Colonic mucosa (tissue), 4 donors: ENCODE results near the gene RNU6-7. TPM values are rescaled to one million over a fixed set of nuclear protein-coding genes. Genes with fewer than 3 reads are reported as not detected.

Experiments used
- DNase-seq: peaks from one replicate; pipeline ENCODE4 v3.0.0-alpha.2; 2020
- H3K27ac ChIP-seq: fragments of 200-600 bp; one replicate; pipeline ENCODE4 v1.8.0; 2021
- H3K27me3 ChIP-seq: fragments of 200-600 bp; one replicate; pipeline ENCODE4 v1.8.0; 2021
- H3K36me3 ChIP-seq: fragments of 200-600 bp; one replicate; pipeline ENCODE4 v1.8.0; 2021
- H3K4me1 ChIP-seq: fragments of 200-600 bp; one replicate; pipeline ENCODE4 v1.8.0; 2021; ENCODE audit warnings: mild to moderate bottlenecking
- H3K4me3 ChIP-seq: fragments of 200-600 bp; one replicate; pipeline ENCODE4 v1.8.0; 2021
- H3K9ac ChIP-seq, 2 donors: one replicate each; pipeline ENCODE4 v1.7.0; 2013; ENCODE audit warnings: control low read depth in 2 of 2, low read depth in 2 of 2, low read length in 2 of 2
- H3K9me3 ChIP-seq: fragments of 200-600 bp; one replicate; pipeline ENCODE4 v1.8.0; 2021
- CTCF ChIP-seq: fragments of 200-600 bp; IDR thresholded peaks from one replicate; pipeline ENCODE4 v1.8.0; 2022; ENCODE audit warnings: antibody characterized with exemption, mild to moderate bottlenecking
- intact Hi-C: fragments of 100-400 bp; cut with DNase I; formaldehyde crosslinking; loops from one replicate; pipeline ENCODE4 v1.14.1; 2022
- total RNA-seq, 2 donors: library from RNA; stranded (reverse); fragmentation: NEBNext Ultra II Directional in 1 of 2; extraction: Animal tissue kit (Norgen Biotek cat#: 25700) in 1 of 2; gene quantifications; one replicate each; pipeline ENCODE4 v1.2.1, GENCODE V29; 2021
- donor health status: healthy.
- donor health status: DM: no; HTN: no; CAD: no.
- donor health status: DM: no; HTN: no; CAD: no.

Gene RNU6-7
- total RNA-seq, 2 donors from 2014 or later = not detected

GRCh38 chr14:32225378-32225920 lies 23.6 kb downstream of the RNU6-7 start:
- DNase-seq = no peak
- Histone ChIP-seq H3K27ac (no peak overlapping the region), H3K27me3 (no peaks in the 10 kb centered on the region), H3K9ac (no peak overlapping the region), H3K4me1 (no peaks in the 10 kb centered on the region), H3K4me3 (no peak overlapping the region), H3K36me3 (no peaks in the 10 kb centered on the region), H3K9me3 (no peaks in the 10 kb centered on the region)
- no peak for TF ChIP-seq CTCF
- intact Hi-C loops = no loop called here

- Histone ChIP-seq H3K4me1 (no peaks in the 10 kb centered on the region), H3K4me3 (no peak overlapping the region), H3K27ac (no peak overlapping the region), H3K9ac (no peak overlapping the region), H3K27me3 (no peaks in the 10 kb centered on the region), H3K9me3 (no peaks in the 10 kb centered on the region), H3K36me3 (no peaks in the 10 kb centered on the region)
- intact Hi-C loops = no loop called here
- no peak for TF ChIP-seq CTCF
- DNase-seq = no peak
These were observed 24.2 kb downstream of the RNU6-7 start for GRCh38 chr14:32226056-32226455.

- Histone ChIP-seq H3K4me1 (no peaks in the 10 kb centered on the region), H3K9me3 (no peaks in the 10 kb centered on the region), H3K4me3 (no peak overlapping the region), H3K27me3 (no peaks in the 10 kb centered on the region), H3K36me3 (no peaks in the 10 kb centered on the region), H3K27ac (no peak overlapping the region), H3K9ac (no peak overlapping the region)
- DNase-seq = no peak
- intact Hi-C loops = no loop called here
- TF ChIP-seq CTCF = no peak
These were observed 28.3 kb downstream of the RNU6-7 start for GRCh38 chr14:32230181-32230580.

- Histone ChIP-seq H3K4me1 (no peaks in the 10 kb centered on the region), H3K4me3 (no peak overlapping the region), H3K9ac (no peak overlapping the region), H3K27ac (no peak overlapping the region), H3K9me3 (no peaks in the 10 kb centered on the region), H3K36me3 (no peaks in the 10 kb centered on the region), H3K27me3 (no peaks in the 10 kb centered on the region)
- no peak for DNase-seq
- no peak for TF ChIP-seq CTCF
- intact Hi-C loops = no loop called here
These were observed 28.9 kb downstream of the RNU6-7 start for GRCh38 chr14:32230695-32231280.

GRCh38 chr14:32232481-32232880 lies 30.6 kb downstream of the RNU6-7 start:
- intact Hi-C loops = no loop called here
- no peaks in the 10 kb centered on the region for H3K9me3 ChIP-seq
- no peak overlapping the region for H3K4me3 ChIP-seq
- no peak overlapping the region for H3K9ac ChIP-seq
- no peak overlapping the region for H3K27ac ChIP-seq
- no peak for DNase-seq
- no peaks in the 10 kb centered on the region for H3K4me1 ChIP-seq
- no peak for TF ChIP-seq CTCF
- H3K27me3 ChIP-seq = no peaks in the 10 kb centered on the region
- no peaks in the 10 kb centered on the region for H3K36me3 ChIP-seq
